Lung (tissue), 12 donors: ENCODE measurements around the gene CLPTM1L. TPM values are rescaled to one million over a fixed set of nuclear protein-coding genes. Genes with fewer than 3 reads are reported as not detected.

Source experiments
- ATAC-seq: fragments of 200-7000 bp; cut with Tn5 transposase; one replicate; pipeline ENCODE4 v1.9.1; 2020; ENCODE audit warnings: moderate number of reproducible peaks; ENCODE audit not compliant: insufficient read depth, low FRiP score
- DNase-seq, 3 donors: peaks; one replicate each; pipeline ENCODE4 v3.0.0-alpha.2; 2013 to 2017
- H3K27ac ChIP-seq, 2 donors: one replicate each; pipeline ENCODE4 v1.5.1; 2013; ENCODE audit warnings: mild to moderate bottlenecking in 2 of 2, moderate library complexity in 2 of 2, control low read depth in 1 of 2, inconsistent platforms in 1 of 2, low read depth in 1 of 2, low read length in 1 of 2
- H3K27me3 ChIP-seq, 3 donors: one replicate each; pipeline ENCODE4 v1.5.1; 2013; ENCODE audit warnings: low read length in 2 of 3; ENCODE audit not compliant: control insufficient read depth in 3 of 3, insufficient read depth in 3 of 3
- H3K36me3 ChIP-seq, 4 donors: one replicate each; pipeline ENCODE4 v1.5.1; 2013; ENCODE audit warnings: low read length in 4 of 4, mild to moderate bottlenecking in 1 of 4, moderate library complexity in 1 of 4; ENCODE audit not compliant: control insufficient read depth in 4 of 4, insufficient read depth in 4 of 4
- H3K4me1 ChIP-seq, 5 donors: one replicate each; pipeline ENCODE4 v1.5.1; 2013; ENCODE audit warnings: low read length in 5 of 5, mild to moderate bottlenecking in 2 of 5, moderate library complexity in 1 of 5; ENCODE audit not compliant: control insufficient read depth in 5 of 5, insufficient read depth in 5 of 5
- H3K4me3 ChIP-seq: one replicate; pipeline ENCODE4 v1.5.1; 2013; ENCODE audit warnings: mild to moderate bottlenecking, control low read depth, moderate library complexity
- H3K9ac ChIP-seq, 2 donors: one replicate each; pipeline ENCODE4 v1.5.1; 2013; ENCODE audit warnings: low read length in 2 of 2, control low read depth in 1 of 2; ENCODE audit not compliant: insufficient read depth in 1 of 2
- H3K9me3 ChIP-seq, 4 donors: one replicate each; pipeline ENCODE4 v1.5.1; 2013; ENCODE audit warnings: low read length in 3 of 4, mild to moderate bottlenecking in 1 of 4, moderate library complexity in 1 of 4; ENCODE audit not compliant: control insufficient read depth in 4 of 4, insufficient read depth in 3 of 4
- WGBS, 2 donors: extraction: QIAGEN DNeasy Blood & Tissue Kit; methylation state at CpG; one replicate each; pipeline ENCODE4 v1.1.7; 2013; 5-methylcytosine and 5-hydroxymethylcytosine counted together
- polyA plus RNA-seq, 2 donors: library from polyadenylated mRNA; stranded (reverse); fragments of 200-250 nt; gene quantifications; one replicate each; pipeline ENCODE4 v1.2.1, GENCODE V29; 2013
- total RNA-seq, 2 donors: library from RNA; depleted of rRNA in 1 of 2; stranded (reverse); fragments of >200 nt in 1 of 2; gene quantifications; one replicate each; pipeline ENCODE4 v1.2.1, GENCODE V29; 2014 to 2021
- TF ChIP-seq, protein P1 (sequence below): IDR thresholded peaks from 2 replicates; pipeline ENCODE4 v1.5.1; 2012; ENCODE audit warnings: mild to moderate bottlenecking; ENCODE audit errors: control extremely low read depth, extremely low read depth
- donor health status: control.
- donor health status: control.
- donor health status: Bipolar disorder and iron deficiency.
- donor health status: healthy.
- donor health status: DM: yes; HTN: yes; CAD: no.

Gene CLPTM1L
- total and polyA plus RNA-seq, 4 donors, result 79.0 to 153 (median 144) TPM

DNA sequence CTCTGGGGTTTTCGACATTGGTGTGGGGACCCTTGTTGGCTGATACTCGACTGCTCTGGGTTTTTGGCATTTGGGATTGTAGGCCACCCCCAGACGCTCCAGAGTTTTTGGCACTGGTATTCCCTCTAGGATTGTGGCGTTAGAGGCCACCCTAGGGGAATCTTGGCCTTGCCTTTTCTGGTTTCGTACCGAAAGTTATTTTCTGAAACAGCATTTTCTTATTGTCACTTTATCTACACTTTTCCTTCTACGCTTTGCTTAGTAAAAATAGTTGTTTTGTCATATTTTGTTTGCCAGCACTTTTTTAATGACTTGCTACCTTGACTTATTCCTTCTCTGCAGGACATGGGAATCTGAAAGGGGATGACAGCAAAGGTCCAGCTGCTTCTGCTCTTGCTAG is 25.1 kb upstream of the CLPTM1L start:
- H3K9ac ChIP-seq, result no peak overlapping the region
- peak; percentile 81 to 96 (median 95) for DNase-seq
- peaks cover 0 to 29% (median 3%) of the 10 kb centered on the region in 5 donors for H3K4me1 ChIP-seq
- no peaks in the 10 kb centered on the region for H3K36me3 ChIP-seq
- peaks cover 0 to 2% (median 0%) of the 10 kb centered on the region in 4 donors for H3K9me3 ChIP-seq
- H3K27me3 ChIP-seq, result peaks cover 0 to 4% (median 0%) of the 10 kb centered on the region in 3 donors
- 74 to 85% methylated on average over 7 of the region's 7 CpGs for WGBS, 2 donors
- H3K4me3 ChIP-seq, result no peak overlapping the region
- TF ChIP-seq, protein P1, sequence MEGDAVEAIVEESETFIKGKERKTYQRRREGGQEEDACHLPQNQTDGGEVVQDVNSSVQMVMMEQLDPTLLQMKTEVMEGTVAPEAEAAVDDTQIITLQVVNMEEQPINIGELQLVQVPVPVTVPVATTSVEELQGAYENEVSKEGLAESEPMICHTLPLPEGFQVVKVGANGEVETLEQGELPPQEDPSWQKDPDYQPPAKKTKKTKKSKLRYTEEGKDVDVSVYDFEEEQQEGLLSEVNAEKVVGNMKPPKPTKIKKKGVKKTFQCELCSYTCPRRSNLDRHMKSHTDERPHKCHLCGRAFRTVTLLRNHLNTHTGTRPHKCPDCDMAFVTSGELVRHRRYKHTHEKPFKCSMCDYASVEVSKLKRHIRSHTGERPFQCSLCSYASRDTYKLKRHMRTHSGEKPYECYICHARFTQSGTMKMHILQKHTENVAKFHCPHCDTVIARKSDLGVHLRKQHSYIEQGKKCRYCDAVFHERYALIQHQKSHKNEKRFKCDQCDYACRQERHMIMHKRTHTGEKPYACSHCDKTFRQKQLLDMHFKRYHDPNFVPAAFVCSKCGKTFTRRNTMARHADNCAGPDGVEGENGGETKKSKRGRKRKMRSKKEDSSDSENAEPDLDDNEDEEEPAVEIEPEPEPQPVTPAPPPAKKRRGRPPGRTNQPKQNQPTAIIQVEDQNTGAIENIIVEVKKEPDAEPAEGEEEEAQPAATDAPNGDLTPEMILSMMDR, result no peak
- ATAC-seq, result no peak
- H3K27ac ChIP-seq, result no peak overlapping the region

DNA sequence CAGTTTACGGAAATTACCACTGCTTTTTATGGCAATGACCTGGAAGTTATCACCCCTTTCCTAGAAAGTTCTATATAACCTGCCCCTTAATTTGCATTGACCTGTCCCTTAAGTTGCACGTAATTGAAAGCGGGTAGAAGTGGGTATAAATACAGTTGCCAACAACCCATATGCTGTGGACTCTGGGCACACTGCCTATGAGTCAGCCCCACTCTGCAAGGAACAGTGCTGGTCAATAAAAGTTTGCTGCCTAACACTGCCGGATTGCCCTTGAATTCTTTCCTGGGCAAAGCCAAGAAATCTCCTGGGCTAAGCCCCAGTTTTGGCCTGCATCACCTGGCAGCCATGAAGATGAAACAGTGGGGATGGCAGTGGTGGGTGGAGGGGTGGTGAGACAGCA is 23.9 kb upstream of the CLPTM1L start:
- WGBS, 2 donors, result 72 to 82% methylated on average over 4 of the region's 4 CpGs
- no peak overlapping the region for H3K27ac ChIP-seq
- H3K9me3 ChIP-seq, result peaks cover 0 to 2% (median 0%) of the 10 kb centered on the region in 4 donors
- peaks cover 0 to 9% (median 0%) of the 10 kb centered on the region in 3 donors for H3K27me3 ChIP-seq
- H3K4me3 ChIP-seq, result no peak overlapping the region
- no peak overlapping the region for H3K9ac ChIP-seq
- H3K36me3 ChIP-seq, result no peaks in the 10 kb centered on the region
- DNase-seq, result no peak
- TF ChIP-seq, protein P1, result no peak
- no peak for ATAC-seq
- H3K4me1 ChIP-seq, result peaks cover 0 to 20% (median 3%) of the 10 kb centered on the region in 5 donors

DNA sequence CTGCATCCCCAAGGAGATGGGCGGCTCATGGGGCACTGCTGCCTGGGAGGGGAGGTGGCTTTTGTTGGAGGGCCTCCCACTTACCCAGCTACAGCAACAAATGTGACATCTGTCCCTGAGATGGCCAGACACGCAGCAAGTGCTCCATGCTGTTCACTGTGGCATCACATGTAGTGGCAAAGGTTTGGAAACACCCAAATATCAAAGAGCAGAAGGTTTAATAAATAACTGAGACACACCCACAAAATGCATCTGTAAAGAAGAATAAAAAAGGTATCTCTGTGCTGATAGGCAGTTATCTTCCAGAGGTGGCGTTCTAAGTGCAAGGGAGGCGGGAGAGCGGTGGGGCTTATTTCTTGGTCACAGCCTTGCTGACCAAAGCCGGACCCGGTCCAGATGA is 23.3 kb upstream of the CLPTM1L start:
- no peak for DNase-seq
- peaks cover 0 to 20% (median 3%) of the 10 kb centered on the region in 5 donors for H3K4me1 ChIP-seq
- no peaks in the 10 kb centered on the region for H3K36me3 ChIP-seq
- H3K27ac ChIP-seq, result no peak overlapping the region
- H3K9me3 ChIP-seq, result peaks cover 0 to 2% (median 0%) of the 10 kb centered on the region in 4 donors
- H3K27me3 ChIP-seq, result peaks cover 0 to 9% (median 0%) of the 10 kb centered on the region in 3 donors
- WGBS, 2 donors, result 90 to 93% methylated on average over 7 of the region's 7 CpGs
- no peak overlapping the region for H3K4me3 ChIP-seq
- TF ChIP-seq, protein P1, result no peak
- H3K9ac ChIP-seq, result no peak overlapping the region
- no peak for ATAC-seq

DNA sequence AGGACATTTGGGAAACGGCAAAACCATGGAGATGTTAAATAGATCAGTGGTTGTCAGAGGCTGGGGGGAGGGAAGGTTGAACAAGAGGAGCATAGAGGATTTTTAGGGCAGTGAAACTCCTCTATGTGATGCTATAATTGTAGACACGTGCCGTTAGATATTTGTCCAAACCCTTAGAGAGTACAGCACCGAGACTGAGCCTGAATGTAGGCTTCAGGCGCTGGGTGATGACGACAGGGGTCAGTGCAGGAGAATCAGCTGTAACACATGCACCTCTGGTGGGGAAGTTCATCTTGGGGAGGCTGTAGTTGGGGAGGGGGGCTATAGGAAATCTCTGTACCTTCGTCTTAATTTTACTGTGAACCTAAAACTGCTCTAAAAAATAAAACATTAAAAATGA is 22.2 kb upstream of the CLPTM1L start:
- H3K4me3 ChIP-seq, result no peak overlapping the region
- H3K9ac ChIP-seq, result no peak overlapping the region
- H3K36me3 ChIP-seq, result no peaks in the 10 kb centered on the region
- peaks cover 0 to 20% (median 3%) of the 10 kb centered on the region in 5 donors for H3K4me1 ChIP-seq
- H3K9me3 ChIP-seq, result peaks cover 0 to 2% (median 0%) of the 10 kb centered on the region in 4 donors
- H3K27me3 ChIP-seq, result peaks cover 0 to 10% (median 0%) of the 10 kb centered on the region in 3 donors
- TF ChIP-seq, protein P1, result no peak
- WGBS, 2 donors, result 73 to 79% methylated on average over 7 of the region's 7 CpGs
- DNase-seq (no peak), ATAC-seq (no peak)
- no peak overlapping the region for H3K27ac ChIP-seq
